Activated CD8-positive, alpha-beta T cell treated with anti-CD3 and anti-CD28 coated beads for 36 hours (primary cell): ENCODE results near the gene SMPD4. TPM values are rescaled to one million over a fixed set of nuclear protein-coding genes. Genes with fewer than 3 reads are reported as not detected.
"Not testable (repeated sequence)": the region's sequence is repeated elsewhere in the genome, so short reads cannot be mapped to it uniquely, and the experiment has no call there.

Experiments used
- ATAC-seq: fragments of 200-7000 bp; cut with Tn5 transposase; one replicate; pipeline ENCODE4 v1.10.0; 2021; ENCODE audit warnings: mild to moderate bottlenecking, moderate library complexity
- CTCF ChIA-PET: fragments of 350-600 bp; sonication (Branson Sonifier 250); formaldehyde crosslinking; loops from one replicate; lab custom pipeline; 2021; ENCODE audit warnings: antibody characterized with exemption; lab: Charles Lee
- POLR2A ChIA-PET: fragments of 350-600 bp; sonication (Branson Sonifier 250); formaldehyde crosslinking; loops from one replicate; lab custom pipeline; 2021; ENCODE audit warnings: antibody characterized with exemption; lab: Charles Lee
- DNase-seq: peaks from one replicate; pipeline ENCODE4 v3.0.0-alpha.2; 2020
- H3K27ac Mint-ChIP-seq: one replicate; pipeline ENCODE4 v1.8.0; 2021; ENCODE audit warnings: mild to moderate bottlenecking, mixed read lengths
- H3K27me3 Mint-ChIP-seq: one replicate; pipeline ENCODE4 v1.8.0; 2021; ENCODE audit warnings: mixed read lengths
- H3K36me3 Mint-ChIP-seq: one replicate; pipeline ENCODE4 v1.8.0; 2021; ENCODE audit warnings: low read depth, mixed read lengths
- H3K4me1 Mint-ChIP-seq: one replicate; pipeline ENCODE4 v1.8.0; 2021; ENCODE audit warnings: low read depth, mixed read lengths
- H3K4me3 Mint-ChIP-seq: one replicate; pipeline ENCODE4 v1.8.0; 2021; ENCODE audit warnings: mild to moderate bottlenecking, moderate library complexity, mixed read lengths
- H3K9me3 Mint-ChIP-seq: one replicate; pipeline ENCODE4 v1.8.0; 2021; ENCODE audit warnings: mixed read lengths
- CTCF ChIP-seq: fragments of 200-600 bp; IDR thresholded peaks from one replicate; pipeline ENCODE4 v1.8.0; 2022; ENCODE audit warnings: antibody characterized with exemption, mild to moderate bottlenecking
- intact Hi-C: fragments of 100-400 bp; cut with micrococcal nuclease; formaldehyde crosslinking; loops from one replicate; pipeline ENCODE4 v1.10.0; 2022
- total RNA-seq, 2 experiments: library from RNA; stranded (reverse); gene quantifications; one replicate each; pipeline ENCODE4 v1.2.3, GENCODE V29; 2021

Gene SMPD4
- 10 to 100 TPM; 73.8 to 75.8 TPM for total RNA-seq

- peaks cover 35% of the 10 kb centered on the region for H3K36me3 Mint-ChIP-seq
- no peaks in the 10 kb centered on the region for H3K9me3 Mint-ChIP-seq
- ATAC-seq (peak; percentile 79), DNase-seq (peak; percentile 97)
- peak within 1 kb of the TSS; percentile 95 for H3K27ac Mint-ChIP-seq
- peaks cover 16% of the 10 kb centered on the region for H3K4me1 Mint-ChIP-seq
- no peak for TF ChIP-seq CTCF
- intact Hi-C loops: loop anchor here (5.0 kb wide), 1 partner anchor 156 kb away; no protein-coding TSS in a partner anchor
- POLR2A ChIA-PET: interaction anchor here (0.7 to 3.3 kb wide), 3 partner anchors 153 to 161 kb away, joined by 3 to 14 read pairs (median 4); partner anchors contain the start of gene IMP4
- no peaks in the 10 kb centered on the region for H3K27me3 Mint-ChIP-seq
- CTCF ChIA-PET: interaction anchor here (0.8 to 3.0 kb wide), 7 partner anchors 9 to 1312 kb away, joined by 3 to 15 read pairs (median 3); partner anchors contain the start of gene IMP4
- H3K4me3 Mint-ChIP-seq: peak within 1 kb of the TSS; percentile 93
Measured at GRCh38 chr2:130181325-130181879, at the start of gene SMPD4. SMPD4 (minus strand) TSS chr2:130181602; CDS start chr2:130176592, 5,010 bp downstream.

GRCh38 chr2:130230907-130231306 is 49.5 kb upstream of the SMPD4 start:
- POLR2A ChIA-PET, H3K9me3 Mint-ChIP-seq, H3K27me3 Mint-ChIP-seq, H3K4me1 Mint-ChIP-seq, H3K36me3 Mint-ChIP-seq, intact Hi-C loops, CTCF ChIA-PET, ATAC-seq, H3K4me3 Mint-ChIP-seq, H3K27ac Mint-ChIP-seq, DNase-seq: not testable (repeated sequence)

GRCh38 chr2:130230376-130230775 is 49.0 kb upstream of the SMPD4 start:
- H3K9me3 Mint-ChIP-seq, H3K36me3 Mint-ChIP-seq, POLR2A ChIA-PET, H3K27me3 Mint-ChIP-seq, DNase-seq, CTCF ChIA-PET, H3K4me1 Mint-ChIP-seq, ATAC-seq, H3K27ac Mint-ChIP-seq, intact Hi-C loops, H3K4me3 Mint-ChIP-seq: not testable (repeated sequence)

GRCh38 chr2:130229161-130229510 is 47.7 kb upstream of the SMPD4 start:
- H3K9me3 Mint-ChIP-seq, H3K4me3 Mint-ChIP-seq, H3K27me3 Mint-ChIP-seq, H3K27ac Mint-ChIP-seq, CTCF ChIA-PET, POLR2A ChIA-PET, intact Hi-C loops, H3K4me1 Mint-ChIP-seq, H3K36me3 Mint-ChIP-seq: not testable (repeated sequence)
- DNase-seq (peak; percentile 27), ATAC-seq (peak; percentile 55)

GRCh38 chr2:130228467-130229160 is 47.2 kb upstream of the SMPD4 start:
- CTCF ChIA-PET, H3K36me3 Mint-ChIP-seq, H3K4me3 Mint-ChIP-seq, H3K27me3 Mint-ChIP-seq, POLR2A ChIA-PET, H3K4me1 Mint-ChIP-seq, intact Hi-C loops, DNase-seq, H3K27ac Mint-ChIP-seq, H3K9me3 Mint-ChIP-seq, ATAC-seq: not testable (repeated sequence)

- DNase-seq, POLR2A ChIA-PET, H3K36me3 Mint-ChIP-seq, CTCF ChIA-PET, H3K4me3 Mint-ChIP-seq, H3K27ac Mint-ChIP-seq, ATAC-seq, H3K27me3 Mint-ChIP-seq, intact Hi-C loops, H3K9me3 Mint-ChIP-seq, H3K4me1 Mint-ChIP-seq: not testable (repeated sequence)
Measured at GRCh38 chr2:130228005-130228404, 46.6 kb upstream of the SMPD4 start.

GRCh38 chr2:130222523-130222922 is 41.1 kb upstream of the SMPD4 start:
- intact Hi-C loops, H3K4me3 Mint-ChIP-seq, H3K9me3 Mint-ChIP-seq, H3K36me3 Mint-ChIP-seq, H3K4me1 Mint-ChIP-seq, DNase-seq, CTCF ChIA-PET, H3K27ac Mint-ChIP-seq, POLR2A ChIA-PET: not testable (repeated sequence)
- peak; percentile 66 for ATAC-seq
- H3K27me3 Mint-ChIP-seq: peaks cover 17% of the 10 kb centered on the region

- peaks cover 20% of the 10 kb centered on the region for H3K27me3 Mint-ChIP-seq
- H3K9me3 Mint-ChIP-seq, DNase-seq, ATAC-seq, H3K36me3 Mint-ChIP-seq, POLR2A ChIA-PET, CTCF ChIA-PET, H3K27ac Mint-ChIP-seq, H3K4me1 Mint-ChIP-seq, intact Hi-C loops, H3K4me3 Mint-ChIP-seq: not testable (repeated sequence)
Measured at GRCh38 chr2:130220505-130220904, 39.1 kb upstream of the SMPD4 start.

- H3K4me3 Mint-ChIP-seq: not testable (repeated sequence)
Measured at GRCh38 chr2:130219147-130219546, 37.7 kb upstream of the SMPD4 start.

GRCh38 chr2:130207051-130207450 is 25.6 kb upstream of the SMPD4 start:
- intact Hi-C loops, H3K4me1 Mint-ChIP-seq, DNase-seq, ATAC-seq, POLR2A ChIA-PET, H3K9me3 Mint-ChIP-seq, H3K4me3 Mint-ChIP-seq, H3K27ac Mint-ChIP-seq, H3K27me3 Mint-ChIP-seq, CTCF ChIA-PET, H3K36me3 Mint-ChIP-seq: not testable (repeated sequence)

More at GRCh38 chr2:130219147-130219546, 37.7 kb upstream of the SMPD4 start:
- ATAC-seq, H3K27ac Mint-ChIP-seq, CTCF ChIA-PET, DNase-seq, intact Hi-C loops, H3K4me1 Mint-ChIP-seq, H3K9me3 Mint-ChIP-seq, POLR2A ChIA-PET, H3K36me3 Mint-ChIP-seq: not testable (repeated sequence)
- peaks cover 24% of the 10 kb centered on the region for H3K27me3 Mint-ChIP-seq

GRCh38 chr2:130203150-130203549 is 21.7 kb upstream of the SMPD4 start:
- H3K4me1 Mint-ChIP-seq, H3K27ac Mint-ChIP-seq, H3K36me3 Mint-ChIP-seq, H3K27me3 Mint-ChIP-seq, H3K9me3 Mint-ChIP-seq, POLR2A ChIA-PET, DNase-seq, ATAC-seq, CTCF ChIA-PET, intact Hi-C loops, H3K4me3 Mint-ChIP-seq: not testable (repeated sequence)
